GM11168 (cell line): ENCODE data around the gene SULT4A1.

ENCODE experiments used
- in situ Hi-C: fragments of 300-500 bp; cut with MboI; formaldehyde crosslinking; loops from one replicate; pipeline ENCODE4 v1.12.0; 2022; ENCODE audit warnings: low sequenced_read_pairs; ENCODE audit not compliant: unreplicated experiment

The SULT4A1 gene

GRCh38 chr22:43818981-43819380 is 43.3 kb downstream of the SULT4A1 start:
- in situ Hi-C loops: no loop called here

DNA sequence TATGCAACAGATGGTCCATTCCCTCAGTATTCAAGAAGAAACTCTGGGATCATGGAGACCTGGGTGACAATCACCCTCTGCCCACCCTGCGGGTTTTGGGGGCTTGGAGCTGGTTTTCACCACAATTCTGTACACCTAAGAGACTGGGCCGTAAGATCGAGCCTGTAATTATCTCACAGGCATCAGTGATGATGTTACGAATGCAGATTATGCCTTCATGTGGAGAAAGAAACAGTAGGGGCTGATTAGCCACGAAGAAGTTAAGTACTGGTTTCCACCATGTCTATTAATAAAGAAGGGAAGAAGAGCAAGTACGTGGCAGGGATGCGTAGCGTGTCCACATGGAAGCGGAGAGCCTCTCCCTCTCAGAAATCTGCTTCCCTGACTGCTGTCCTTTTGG is 44.9 kb downstream of the SULT4A1 start:
- in situ Hi-C loops: no loop called here

GRCh38 chr22:43814264-43814663 is 48.0 kb downstream of the SULT4A1 start:
- in situ Hi-C loops: no loop called here

- in situ Hi-C loops: no loop called here
Measured at GRCh38 chr22:43812890-43813289, 49.4 kb downstream of the SULT4A1 start.

DNA sequence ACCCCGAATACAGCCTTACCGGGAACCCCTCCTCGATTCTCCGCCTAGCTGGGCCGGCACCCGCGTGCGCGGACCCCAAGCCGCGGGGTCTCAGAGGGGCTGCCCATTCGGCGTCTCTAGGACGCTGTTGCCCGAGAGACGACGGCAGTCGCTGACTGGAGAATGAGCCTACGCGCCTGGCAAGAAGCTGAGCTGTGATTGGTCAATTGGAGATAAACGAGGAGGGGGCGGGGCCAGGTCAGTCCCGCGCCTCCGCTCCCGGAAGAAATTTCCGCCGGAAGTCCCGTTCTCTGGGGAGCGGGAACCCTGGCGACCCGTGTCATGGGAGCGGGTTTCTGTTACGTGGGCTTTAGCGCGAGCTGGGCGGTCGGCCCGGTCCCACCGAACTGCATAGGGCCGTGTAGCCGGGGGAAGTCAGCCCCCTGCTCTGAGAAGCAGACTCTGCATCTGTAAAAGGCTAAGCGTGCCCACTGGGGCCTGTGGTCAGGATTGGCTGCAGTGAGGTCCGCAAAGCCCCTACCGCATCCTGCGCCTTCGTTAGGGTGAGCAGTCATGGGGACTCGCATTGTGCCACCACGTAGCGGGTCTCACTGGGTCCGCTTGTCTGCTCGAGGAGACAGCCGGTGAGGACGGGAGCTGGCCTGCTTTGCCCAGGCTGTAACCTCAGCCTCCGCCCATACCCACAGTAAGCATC is 50.0 kb downstream of the SULT4A1 start, which contains the start of gene EFCAB6:
TSS of gene EFCAB6 (minus strand) at position 157 of the 694 bp plus-strand sequence. CDS start 29,987 bp downstream, outside the sequence.
- in situ Hi-C loops: no loop called here

GRCh38 chr22:43811777-43812148 is 50.5 kb downstream of the SULT4A1 start:
- in situ Hi-C loops: no loop called here

DNA sequence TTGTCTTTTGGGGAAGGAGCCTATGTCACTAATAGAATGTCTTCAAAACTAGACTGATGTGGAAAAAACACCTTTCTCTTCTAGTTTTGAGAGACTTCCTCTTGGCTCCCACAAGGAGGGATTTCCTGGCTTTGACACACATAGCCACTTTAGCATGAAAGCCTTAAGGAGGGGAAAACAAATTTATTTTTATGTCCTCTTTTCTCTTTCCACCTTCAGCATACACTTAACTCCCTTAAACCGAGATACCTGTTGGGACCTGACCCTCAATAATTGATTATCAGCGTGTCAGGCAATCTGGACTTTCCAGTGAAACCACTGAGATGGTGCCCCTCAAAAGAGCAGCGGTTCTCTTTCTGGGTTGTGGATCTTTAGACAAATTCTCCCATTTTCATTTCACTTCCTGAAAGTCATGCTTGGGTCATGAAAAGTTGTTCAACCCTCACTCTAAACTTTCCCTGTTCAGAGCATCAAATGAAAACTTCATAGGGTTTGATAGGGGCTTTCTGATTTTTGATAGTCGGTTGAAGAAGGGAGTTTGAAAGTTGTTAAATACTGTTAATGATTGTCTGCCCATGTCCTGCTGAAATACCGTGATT is 59.3 kb downstream of the SULT4A1 start:
- in situ Hi-C loops: no loop called here

DNA sequence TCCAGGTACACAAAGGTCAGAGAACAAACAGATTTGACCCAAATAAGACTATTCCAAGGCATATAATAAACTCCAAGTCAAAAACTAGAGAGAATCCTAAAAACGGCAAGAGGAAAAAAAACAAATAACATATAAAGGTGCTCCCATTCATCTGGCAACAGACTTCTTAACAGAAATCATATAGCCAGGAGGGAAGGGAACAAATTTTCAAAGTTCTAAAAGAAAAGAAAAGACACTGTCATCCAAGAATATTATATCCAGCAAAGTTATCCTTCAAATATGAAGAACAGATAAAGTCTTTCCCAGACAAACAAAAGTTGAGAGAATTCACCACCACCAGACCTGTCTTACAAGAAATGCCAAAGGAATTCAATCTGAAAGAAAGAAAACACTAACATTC is 61.3 kb downstream of the SULT4A1 start:
- in situ Hi-C loops: no loop called here

DNA sequence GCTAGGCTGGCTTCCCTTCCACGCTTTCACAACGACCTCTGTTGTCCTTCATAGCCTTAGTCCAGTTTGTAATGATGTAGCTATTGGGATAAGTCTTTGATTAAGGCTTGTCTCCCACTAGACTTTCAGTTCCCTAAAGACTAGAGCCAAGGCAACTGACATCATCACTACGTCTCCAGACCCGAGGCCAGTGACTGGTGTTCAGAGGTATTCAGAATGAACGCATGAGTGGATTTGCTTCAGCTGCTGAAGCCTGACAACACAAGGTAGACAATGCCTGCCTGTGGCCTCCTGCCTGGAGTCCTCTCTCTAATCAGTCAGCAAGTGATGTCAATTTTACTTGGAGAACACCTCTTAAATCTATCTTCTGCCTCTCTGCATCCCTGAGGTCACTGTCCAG is 63.8 kb downstream of the SULT4A1 start:
- in situ Hi-C loops: no loop called here

DNA sequence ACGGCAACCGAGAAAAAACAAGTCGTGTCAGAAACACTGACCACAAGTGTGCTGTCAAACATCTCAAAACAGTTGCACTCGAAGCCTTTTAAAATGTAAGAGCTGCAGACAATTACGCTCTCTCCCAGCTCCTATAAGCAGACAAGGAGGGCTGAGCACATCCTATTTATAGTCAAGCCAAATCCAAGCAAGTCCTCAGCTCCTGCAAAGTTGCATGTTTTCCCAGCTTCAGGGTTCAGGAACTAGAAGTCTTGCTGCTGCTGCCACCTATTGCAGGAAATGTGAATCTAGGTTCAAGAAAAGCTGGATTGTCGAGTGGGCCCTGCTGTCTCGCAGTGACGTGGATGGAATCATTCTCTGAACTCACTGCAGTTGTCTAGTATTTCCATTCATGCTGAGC is 65.7 kb downstream of the SULT4A1 start:
- in situ Hi-C loops: no loop called here

DNA sequence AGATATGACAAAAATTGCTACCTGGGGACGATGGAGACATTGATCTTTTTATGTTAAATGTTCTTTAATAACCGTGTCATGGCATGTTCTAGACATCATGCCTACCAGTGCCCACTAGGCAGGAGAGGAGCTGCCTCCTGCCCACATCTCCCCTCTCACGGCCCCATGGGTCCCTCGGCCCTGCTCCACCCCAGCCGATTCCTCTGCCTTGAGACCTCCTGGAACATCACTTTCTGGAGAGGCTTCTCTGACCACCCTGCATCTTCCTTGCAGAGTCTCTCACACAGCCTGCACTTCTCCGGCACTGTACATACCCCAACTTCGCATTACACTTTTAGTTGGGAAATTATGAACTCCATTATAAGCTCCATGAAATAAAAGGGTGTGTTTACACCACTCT is 67.0 kb downstream of the SULT4A1 start:
- in situ Hi-C loops: no loop called here

DNA sequence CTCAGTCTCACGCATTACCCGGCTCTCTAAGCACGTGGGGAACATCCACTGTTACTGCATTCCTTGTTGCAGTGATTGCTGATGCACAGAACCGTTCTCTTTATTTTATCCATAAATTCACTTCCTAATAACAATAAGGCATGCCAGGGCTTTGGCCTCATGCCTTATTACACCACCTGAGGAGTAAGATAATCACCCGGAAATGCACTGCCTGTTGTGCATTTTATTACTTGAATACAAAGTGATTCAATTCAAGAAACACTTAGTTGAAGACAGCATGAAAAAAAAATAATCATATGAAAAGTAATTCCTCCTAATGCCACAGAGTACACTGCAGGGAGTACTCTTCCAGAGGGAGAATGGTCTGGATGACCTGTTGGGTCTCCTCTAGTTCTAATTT is 69.4 kb downstream of the SULT4A1 start:
- in situ Hi-C loops: no loop called here

- in situ Hi-C loops: no loop called here
Measured at GRCh38 chr22:43789452-43789851, 72.9 kb downstream of the SULT4A1 start.

DNA sequence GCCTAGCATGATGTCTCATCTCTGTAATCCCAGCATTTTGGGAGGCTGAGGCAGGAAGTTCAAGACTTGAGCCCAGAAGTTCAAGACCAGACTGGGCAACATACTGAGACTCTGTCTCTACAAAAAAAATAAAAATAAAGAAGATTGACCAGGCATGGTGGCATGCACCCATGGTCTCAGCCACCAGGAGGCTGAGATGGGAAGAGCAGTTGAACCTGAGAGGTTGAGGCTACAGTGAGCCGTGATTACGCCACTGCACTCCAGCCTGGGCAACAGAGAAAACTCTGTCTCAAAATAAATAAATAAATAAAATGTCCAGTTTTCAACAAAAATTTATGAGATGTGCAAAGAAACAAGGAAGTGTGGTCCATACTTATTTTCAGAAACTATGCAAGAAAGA is 78.5 kb downstream of the SULT4A1 start:
- in situ Hi-C loops: no loop called here

DNA sequence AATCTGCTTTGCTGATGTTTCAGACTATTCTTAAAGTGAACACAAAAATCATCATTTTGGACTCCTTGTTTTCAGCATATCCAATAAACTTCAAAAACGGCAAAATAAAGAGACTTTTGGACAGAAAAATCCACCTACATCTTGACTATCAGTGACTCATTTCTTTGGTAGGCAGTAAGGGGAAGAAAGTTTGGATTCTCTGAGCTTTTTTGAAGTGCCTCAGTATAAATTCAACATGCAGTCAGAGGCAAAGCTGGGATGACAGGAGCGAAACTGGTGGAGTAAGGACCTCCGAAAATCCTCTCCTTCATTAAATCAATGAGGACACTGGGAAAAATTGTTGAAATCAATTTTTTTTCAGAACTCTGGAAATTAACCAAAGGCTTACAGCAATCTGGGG is 79.9 kb downstream of the SULT4A1 start:
- in situ Hi-C loops: no loop called here

- in situ Hi-C loops: no loop called here
Measured at GRCh38 chr22:43777286-43777685, 85.0 kb downstream of the SULT4A1 start.

GRCh38 chr22:43776081-43776670 is 86.1 kb downstream of the SULT4A1 start:
- in situ Hi-C loops: no loop called here
